GM19193 (cell line): Measurements from ENCODE around the gene ENTR1.

ENCODE experiments used
- POLR2A ChIP-seq: IDR thresholded peaks from 4 replicates; pipeline ENCODE4 v1.6.1; 2011; ENCODE audit not compliant: insufficient read depth, insufficient read length; ENCODE audit errors: extremely low read depth

ENTR1 gene

DNA sequence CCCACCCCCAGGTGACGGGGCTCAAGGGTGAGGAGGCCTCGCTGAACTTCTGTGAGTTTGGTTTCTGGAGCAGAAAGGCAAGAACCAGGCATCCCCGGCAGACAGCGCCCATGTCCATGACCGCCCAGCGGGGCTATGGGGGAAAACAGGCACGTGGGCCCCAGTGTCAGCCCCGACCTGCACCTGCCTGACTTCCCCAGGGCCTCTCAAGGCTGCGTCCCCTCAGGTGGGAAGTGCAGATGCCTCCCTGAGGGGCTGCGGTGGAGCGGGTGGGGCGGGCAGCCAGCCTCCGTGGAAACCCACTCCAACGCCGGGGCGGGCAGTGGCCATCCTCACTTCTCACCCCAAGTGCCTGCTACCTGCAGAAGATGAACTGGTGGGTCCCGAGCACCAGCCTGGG, 30.0 kb downstream of the ENTR1 start:
- TF ChIP-seq POLR2A, result no peak

DNA sequence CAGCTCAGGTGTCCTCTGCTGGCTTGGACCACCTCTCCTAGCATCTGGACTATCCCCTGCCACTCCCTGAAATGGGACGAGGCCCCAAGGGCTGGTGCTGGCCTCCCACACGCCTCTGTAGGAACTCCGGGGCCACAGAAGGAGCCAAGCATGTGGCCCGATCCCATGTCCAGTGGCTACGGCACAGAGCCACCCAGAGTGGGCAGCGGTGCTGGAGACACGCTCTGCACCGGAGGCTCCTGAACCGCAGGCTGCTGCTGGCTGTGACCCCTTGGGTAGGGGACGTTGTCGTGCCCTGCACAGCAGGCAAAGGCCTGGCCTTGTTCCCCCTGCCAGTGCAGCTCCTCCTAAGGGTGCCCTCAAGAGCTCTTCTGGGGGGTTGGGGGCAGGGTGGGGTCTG, 30.5 kb downstream of the ENTR1 start:
- no peak for TF ChIP-seq POLR2A

DNA sequence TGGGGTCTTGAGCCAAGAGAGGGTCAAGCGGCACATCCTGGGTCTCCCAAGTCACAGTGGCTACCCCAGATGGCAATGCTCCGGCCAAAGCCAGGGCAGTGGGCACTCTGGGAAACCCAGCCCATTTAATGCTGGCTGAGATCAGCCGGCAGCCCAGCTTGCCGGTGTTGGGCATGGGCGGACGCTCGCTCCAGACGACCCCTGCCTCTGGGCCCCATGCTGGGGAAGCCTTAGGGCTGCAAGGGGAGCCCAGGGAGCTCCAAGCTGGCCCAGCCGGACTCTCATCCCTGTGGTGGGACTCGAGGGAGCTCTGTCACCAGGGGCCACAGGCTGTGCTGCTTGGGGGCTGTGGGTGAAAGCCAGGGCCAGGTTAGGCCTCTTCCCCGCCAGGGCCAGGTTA, 31.0 kb downstream of the ENTR1 start:
- no peak for TF ChIP-seq POLR2A

GRCh38 chr9:136379003-136379287, 31.5 kb downstream of the ENTR1 start:
- TF ChIP-seq POLR2A, result no peak

- no peak for TF ChIP-seq POLR2A
These were observed 32.0 kb downstream of the ENTR1 start for GRCh38 chr9:136378170-136379002.

GRCh38 chr9:136377341-136378169, 32.9 kb downstream of the ENTR1 start:
- no peak for TF ChIP-seq POLR2A

DNA sequence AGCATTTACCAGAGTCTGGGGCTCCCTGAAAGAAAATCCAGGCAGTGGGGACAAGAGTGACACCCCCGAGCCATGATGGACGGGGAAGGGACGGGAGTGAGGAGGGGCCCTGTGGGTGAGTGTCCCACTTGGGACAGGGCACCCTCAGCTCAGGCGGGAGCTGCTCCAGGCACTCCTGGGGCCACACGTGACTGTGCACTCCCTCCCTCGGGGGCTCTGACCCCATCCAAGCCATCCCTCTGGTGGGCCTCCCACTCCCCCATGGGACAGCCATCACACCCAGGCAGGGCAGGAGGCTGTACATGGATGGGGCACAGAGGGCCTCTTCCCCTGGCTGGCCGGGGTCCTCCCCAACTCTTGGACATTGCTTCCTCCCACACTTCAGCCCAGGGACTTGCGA, 34.0 kb downstream of the ENTR1 start:
- TF ChIP-seq POLR2A, result no peak

DNA sequence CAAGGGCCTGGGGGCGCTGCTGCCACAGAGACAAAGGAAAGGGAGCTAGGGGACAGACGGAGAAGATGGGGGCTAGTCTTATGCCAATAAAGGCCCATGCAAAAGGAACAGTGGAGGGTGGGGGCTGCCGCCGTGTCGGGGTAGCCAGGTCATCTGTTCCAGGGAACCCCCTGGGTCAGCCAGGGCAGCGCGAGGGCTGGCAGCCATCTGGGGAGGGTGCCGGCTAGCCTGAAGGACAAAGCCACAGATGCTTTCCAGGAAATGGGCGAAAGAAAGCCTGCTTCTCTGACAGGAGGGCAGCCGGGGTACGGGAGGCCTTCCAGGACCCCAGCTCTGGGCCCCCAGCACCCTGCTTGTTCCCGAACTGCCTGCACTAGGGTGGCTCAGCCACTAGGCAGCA, 35.3 kb downstream of the ENTR1 start:
- TF ChIP-seq POLR2A, result no peak

- no peak for TF ChIP-seq POLR2A
These were observed 36.2 kb downstream of the ENTR1 start for GRCh38 chr9:136374183-136374575.

DNA sequence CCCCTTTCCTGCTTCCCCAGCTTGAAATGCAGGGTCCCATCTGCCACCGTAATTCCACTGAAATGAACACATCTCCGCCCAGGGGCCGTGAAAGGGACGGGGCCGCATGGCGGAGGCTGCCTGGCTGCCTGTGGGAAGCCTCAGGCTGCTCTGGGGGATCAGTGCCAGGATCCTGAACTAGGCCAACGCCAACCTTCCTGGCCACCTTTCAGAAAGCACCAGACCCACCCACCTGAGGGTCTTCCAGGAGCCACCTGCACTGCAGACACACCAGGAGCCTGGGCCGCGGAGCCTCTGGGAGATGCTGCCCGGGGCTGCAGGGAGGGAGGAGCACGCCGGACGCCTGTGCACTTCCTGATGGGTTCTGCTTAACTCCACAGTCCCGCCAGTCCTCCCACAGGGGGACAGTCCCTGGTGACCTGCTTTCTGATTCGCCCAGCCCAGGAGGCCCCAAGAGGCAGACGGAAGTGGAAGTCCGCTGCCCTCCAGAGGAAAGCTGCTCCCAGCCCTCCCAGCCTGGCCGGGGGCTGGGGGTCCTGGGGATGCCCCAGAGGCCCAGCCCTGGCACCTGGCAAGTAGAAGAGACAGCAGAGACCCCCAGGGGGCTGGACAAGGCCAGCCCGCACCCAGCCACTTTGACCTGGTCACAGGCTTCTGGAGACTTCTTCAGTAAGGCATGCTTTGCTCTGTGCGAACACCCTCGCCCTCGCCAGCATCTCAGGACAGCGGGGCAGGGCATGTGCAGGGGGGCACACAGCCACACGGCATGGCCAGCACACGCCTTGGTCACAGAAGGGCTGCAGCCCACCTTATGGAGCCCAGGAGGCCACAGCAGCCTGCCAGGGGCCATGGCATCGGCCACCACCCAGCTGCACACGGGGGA, 36.9 kb downstream of the ENTR1 start, which contains the start of gene CARD9:
TSS of gene CARD9 (minus strand) at position 370 of the 883 bp plus-strand sequence. CDS start 1,591 bp downstream, outside the sequence.
- TF ChIP-seq POLR2A, result no peak

DNA sequence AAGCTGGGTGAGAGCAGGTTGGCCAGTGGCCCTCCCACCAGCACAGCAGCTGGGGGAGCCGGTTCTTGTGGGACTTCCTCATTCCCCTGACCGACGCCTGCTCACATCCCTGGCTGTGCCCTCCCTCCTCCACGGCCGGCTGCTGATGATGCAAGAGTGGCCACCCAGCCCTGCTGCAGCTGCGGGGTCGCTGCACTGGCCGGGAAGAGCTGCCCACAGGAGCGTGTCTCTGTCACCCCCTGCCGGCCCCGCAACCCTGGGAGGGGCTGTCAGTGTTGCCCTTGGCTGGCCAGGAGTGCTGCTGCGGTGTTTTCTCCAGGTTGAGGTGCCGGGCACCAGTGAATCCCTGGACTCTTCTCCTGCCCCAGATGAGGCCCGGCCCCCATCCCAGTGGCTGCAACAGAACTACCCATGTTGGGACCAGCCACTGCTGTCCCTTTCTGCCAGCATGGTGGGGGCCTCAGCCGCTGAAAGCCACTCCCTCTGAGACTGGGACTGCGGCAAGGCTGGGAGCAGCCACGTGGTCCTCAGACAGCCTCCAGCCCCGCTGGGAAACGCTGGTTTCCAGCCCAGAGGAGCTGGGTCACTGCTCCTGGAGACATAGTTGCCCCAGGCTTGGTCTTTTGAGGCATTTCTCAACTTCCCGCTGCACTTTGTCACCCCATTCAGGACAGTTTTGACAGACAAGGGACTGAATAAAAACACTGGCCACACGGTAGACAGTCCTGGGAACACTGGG, 37.7 kb downstream of the ENTR1 start:
- no peak for TF ChIP-seq POLR2A

DNA sequence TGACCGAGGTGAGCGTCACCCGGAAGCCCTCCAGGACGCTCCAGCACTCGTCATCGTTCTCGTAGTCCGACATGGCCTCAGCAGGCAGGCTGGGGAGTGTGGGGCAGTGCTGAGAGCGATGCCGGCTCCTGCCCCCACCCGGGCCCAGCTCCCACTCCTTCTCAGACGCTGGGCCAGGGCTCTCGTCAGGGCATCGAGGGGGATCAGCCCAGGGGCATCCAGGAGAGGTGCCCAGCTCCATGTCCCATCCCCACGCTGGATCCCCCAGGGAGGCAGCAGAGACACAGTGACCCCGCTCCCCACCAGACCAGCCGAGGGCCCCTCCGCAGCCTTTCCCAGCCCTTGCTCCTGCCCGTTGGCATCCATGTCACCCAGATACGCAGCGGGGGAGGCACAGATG, 38.4 kb downstream of the ENTR1 start:
- TF ChIP-seq POLR2A, result no peak

DNA sequence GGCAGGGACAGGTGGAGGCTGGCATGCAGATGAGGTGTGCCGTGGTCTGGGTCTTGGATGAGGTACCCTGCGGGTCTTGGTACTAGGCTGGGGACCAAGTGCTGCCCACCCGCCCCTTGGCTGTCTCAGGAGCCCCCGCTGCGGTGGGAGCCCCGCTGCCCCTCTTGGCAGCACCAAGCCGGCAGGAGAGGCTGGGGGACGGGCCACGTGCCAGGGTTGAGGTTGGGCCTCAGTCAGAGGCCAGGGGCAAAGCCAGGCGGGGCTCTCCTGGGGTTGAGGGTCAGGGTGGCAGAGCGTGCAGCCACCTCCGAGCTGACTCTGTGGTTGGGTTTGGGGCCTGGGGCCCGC, 38.9 kb downstream of the ENTR1 start:
- TF ChIP-seq POLR2A, result no peak

DNA sequence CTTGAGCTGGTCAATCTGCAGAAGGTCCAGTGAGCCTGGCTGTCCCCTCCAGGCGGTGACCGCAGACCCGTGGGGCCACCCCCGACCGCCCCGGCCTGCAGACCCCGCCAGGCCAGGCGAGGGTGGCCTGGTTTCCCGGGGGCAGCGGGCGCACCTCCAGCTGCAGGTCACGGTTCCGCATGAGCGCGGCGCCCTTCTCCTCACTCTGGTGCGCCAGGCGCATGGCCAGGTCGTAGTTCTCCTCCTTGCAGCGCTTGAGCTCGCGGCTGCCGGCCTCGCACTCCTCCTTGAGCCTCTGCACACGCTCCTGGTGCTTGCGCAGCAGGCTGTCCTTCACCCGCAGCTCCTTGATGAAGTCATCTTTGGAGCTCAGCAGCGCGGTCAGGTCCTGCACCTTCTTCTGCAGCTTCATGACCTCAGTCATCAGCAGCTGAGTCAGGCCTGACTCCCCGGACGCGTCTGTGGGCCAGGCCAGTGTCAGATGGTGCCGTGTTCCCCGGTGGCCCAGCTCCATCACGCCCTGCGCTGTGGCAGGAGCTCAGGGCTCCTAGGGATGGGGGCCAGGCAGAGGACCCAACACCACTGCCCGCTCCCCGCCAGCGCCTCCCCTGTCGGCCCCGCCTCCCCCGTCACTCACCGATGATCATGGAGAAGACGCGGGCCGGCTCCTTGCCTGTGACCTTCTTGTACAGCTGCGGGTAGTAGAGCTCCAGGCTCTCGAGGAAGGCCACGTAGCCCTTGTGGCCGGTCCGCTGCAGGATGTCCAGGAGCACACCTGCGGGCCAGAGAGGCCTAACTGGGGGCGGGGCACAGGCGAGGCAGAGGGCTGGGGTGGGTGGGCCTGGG, 39.5 kb downstream of the ENTR1 start:
- TF ChIP-seq POLR2A, result no peak

DNA sequence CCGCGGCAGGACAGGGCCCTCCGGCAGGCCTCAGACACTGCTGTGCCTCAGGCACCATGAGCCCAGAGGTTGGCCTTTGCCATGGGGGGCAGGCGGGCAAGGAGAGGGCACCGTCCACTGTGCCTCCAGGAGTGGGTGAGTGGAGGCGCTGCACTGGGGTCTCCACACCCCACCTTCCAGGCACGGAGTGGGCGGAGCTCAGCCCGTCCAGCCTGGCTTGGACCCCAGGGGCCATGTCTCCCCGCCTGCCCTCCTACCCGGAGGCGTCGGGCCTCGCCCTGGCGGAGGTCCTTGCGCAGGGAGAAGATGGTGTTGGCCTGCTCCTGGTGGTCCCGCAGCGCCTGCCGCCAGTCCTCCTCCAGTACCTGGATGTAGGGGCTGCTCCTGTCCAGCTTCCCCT, 40.4 kb downstream of the ENTR1 start:
- no peak for TF ChIP-seq POLR2A

GRCh38 chr9:136368190-136368589, 42.2 kb downstream of the ENTR1 start:
- no peak for TF ChIP-seq POLR2A
